Midbrain (tissue), 1 donor: ENCODE data around the gene CCDC88B.

Experiments used
- DNase-seq: peaks from one replicate; lab custom pipeline; 2025; lab: John Stamatoyannopoulos, UW

The CCDC88B gene

DNA sequence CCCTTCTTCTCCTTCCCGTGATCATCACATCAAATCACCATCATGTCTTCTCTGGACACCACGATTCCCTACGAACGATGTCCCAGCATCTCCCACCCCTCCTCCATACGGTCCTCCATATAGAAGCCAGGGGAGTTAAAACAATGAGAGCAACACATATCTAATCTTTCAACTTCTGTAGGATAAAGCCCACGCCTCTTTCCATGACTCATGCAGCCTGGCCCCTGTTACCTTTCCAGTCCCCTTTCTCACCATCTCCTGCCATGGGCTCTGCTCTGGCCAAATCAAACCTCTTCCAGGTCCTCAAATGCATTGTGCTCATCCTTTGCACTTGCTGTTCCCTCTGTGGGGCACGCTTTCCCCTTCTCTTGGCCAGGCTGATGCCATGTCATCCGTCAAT is 42.6 kb downstream of the CCDC88B start:
- no peak for DNase-seq

DNA sequence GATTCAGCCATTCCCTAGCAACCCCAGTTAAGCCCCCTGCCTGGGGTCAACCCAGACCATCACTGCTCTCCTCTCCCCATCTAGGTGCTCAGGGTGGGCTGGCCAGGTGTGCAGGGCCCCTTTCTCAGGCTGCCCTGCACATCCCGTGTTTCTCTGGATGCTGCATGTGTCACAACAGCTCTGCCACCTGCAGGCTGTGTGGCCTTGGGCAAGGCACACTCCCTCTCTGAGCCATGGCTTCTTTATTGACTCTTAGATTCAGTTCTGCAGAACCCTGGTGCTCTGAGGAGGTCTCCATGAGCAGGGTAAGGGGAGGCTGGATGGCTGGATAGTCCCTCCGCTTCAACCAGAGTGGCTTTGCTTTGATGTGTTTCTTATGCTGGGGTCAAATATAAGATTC is 43.6 kb downstream of the CCDC88B start:
- no peak for DNase-seq

DNA sequence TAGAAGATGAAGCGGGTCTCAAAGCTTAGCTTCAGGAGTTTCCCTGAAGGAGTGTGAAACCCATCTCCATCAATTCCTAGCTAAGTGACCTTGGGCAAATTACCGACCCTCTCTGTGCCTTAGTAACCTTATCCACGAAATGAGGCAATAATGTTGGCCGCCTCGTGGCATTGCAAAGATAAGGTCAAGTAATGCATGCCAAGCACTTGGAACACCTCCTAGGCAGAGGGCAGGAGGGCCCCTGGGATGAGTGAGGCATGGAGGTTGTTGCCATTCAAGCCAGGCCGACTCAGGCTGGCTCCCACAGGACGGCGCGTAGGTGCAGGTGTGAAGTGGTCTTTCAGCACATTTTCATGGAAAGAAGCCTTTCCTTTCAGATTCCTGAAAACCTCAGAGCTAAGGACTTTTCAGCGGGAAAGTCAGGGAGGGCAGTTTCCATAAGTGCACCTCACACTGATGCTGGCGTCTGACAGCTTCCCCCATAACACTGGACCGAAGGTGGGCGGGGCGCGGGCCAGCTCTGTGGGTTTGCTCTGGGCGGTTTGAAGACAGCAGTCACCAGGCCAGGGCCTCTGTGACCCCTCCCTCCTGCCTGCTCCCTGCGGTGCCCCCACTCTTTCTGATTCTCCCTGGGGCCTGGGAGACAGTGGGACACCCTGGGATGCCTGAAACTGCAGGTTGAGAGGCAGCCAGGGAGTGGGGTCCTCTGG is 44.2 kb downstream of the CCDC88B start:
- no peak for DNase-seq

DNA sequence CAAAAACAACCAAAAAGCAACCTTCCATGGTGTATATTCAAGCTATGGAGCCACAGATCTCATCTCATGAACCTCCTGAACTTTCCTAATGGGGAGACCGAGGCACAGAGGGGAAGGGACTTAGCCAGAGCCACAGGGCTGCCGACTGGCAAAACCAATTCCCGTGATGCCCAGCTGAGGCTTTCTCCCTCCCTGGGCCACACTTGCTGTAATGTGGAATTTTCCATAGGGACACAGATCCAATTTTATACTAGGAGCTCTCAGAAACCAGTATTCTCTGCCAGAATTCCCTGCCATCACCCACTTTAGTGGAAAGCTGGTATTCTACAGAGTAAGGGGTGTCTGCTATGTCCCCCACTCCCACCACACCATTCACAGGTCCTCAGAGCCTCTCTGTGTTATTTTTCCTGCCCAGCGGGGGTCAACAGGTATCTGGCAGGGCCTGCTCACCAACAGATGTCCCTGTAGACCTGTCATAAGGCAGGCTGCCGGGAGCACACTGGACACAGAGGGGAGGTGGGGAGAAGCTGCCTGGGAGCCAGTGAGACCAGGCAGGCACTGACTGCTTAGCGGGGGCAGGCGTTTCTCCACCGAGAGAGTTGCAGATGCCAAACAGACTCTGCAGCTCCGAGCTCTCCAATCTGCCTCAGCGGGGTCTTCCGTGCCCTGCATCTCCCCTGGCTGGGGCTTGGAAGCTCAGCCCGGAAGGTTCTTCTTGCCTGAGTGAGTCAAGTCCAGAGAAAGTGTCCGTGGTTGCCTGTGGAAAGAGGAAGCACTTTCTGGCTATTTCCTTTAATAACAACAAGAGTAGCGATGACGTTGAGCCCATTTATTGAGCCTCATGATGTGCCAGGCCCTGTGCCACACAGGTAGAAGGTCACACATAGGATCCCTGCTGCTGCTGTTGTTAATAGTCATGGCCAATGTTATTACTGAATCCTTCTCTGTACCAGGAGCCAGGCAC is 45.3 kb downstream of the CCDC88B start:
- DNase-seq = no peak

DNA sequence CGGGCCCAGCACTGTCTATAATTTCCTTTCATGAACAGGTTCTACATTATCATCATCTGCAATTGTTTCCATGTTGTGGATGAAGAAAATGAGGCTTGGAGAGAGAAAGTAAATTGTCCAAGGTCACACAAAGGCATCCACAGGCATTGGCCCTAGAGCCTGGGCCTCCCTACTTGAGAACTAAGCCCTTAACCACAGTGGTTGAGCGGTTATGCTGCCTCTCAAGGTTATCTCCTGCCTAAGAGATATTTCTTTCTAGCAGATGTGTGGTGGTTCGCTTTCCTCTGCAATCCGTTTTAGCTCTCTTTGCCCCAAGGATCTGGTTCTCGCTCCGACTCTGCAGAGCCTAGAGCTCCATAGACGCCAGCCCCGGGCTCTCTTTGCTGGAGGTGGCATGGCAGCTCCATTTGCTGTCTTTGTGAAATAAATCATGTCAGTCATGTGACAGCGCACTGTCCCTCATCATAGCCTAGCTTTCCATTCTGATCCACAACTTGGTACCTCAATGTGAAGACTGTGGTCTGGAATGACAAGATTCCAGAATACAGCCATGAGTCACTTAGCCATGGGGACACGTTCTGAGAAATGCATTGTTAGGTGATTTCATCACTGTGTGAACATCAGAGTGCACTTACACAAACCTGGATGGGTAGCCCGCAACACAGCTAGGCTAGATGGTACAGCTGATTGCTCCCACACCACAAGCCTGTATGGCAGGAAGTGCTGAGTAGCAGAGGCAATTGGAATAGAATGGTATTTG is 46.1 kb downstream of the CCDC88B start:
- no peak for DNase-seq

DNA sequence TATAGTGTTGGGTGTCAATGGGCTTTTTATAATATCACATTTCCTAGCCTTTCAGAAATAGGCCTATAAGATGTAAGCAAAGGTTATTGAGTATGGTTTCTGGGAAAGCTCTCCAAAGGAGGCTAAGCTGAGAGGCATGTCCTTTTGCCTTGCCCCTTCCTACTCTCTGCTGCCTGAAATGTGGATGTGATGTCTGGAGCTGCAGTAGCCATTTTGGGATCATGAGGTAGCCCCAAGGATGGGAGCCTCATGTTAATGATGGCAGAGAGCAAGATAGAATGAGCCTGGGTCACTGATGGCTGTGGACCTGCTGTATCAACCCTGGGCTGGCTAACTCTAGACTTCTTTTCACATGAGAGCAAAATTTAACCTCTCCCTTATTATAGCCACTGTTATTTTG is 47.9 kb downstream of the CCDC88B start:
- DNase-seq = no peak

DNA sequence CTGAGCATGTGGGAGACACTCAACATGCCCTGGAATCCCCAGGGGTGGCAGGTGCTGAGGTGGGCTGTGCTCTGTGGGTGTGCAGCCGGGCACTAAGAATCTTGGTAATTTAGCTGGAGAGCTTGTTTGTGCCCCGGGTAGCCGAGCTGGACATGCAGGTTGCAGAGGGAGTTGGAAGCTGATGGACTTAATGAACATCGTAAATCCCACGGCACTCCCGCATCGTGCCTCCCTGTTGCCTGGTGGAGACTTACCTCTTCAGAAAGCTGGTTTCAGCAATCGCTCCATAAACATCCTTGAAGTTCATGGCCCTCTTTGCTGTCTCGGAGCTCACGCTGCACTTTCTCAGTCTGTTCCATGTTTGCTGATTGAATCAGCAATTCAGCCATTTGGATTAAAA is 48.9 kb downstream of the CCDC88B start:
- DNase-seq = no peak

DNA sequence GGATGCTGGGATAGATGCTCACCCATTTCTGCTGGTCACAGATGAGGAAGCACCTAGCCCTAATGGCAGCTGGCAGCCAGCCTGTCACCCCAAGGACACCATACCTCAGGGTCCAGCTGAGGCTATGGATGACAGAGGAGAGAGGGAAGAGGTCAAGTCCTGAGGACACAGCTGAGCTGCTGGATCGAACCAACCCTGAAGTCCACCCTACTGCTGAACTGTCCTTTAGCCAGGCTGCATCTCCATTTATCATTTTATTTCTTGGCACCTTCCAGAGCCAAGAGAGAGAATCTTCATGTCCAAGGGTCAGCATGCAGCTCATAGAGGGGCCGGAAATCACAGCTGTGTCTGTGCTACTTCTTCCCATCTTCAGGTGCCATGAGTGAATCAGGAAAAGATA is 49.8 kb downstream of the CCDC88B start:
- DNase-seq = no peak

DNA sequence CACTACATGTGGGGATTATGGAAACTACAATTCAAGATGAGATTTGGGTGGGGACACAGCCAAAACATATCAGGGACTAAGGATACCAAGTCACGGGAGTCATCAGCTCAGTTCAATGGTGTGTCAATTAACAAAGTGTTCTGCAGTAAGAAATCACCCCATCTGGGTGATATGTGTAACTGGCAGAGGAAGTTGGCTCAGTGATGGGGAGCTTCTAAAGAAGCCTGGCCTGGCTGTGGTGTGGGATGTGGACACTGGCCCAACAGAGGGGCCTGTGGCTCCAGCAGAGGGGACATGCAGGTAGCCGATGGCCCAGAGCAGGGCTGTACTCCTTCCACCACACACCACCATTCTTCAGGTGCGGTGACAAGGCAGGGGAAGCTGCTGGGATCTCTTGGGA is 50.6 kb downstream of the CCDC88B start:
- DNase-seq = no peak

DNA sequence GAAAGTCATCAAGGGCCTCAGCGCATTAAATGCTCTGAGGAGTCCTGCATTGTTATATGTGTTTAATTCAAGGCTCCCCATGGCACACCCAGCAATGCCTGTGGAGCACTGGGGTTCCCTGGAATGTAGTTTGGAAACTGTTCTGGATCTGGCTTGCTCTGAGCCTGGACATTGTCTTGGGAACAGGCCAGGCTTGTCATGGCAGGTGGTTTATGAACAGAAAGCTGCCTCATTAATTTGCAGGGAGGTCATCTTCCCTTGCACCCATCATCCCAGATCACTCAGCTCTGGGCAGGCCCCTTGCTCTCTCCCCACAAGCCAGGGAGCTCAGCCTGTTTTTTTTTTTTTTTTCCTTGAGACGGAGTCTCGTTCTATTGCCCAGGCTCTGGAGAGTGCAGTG is 51.8 kb downstream of the CCDC88B start:
- no peak for DNase-seq

DNA sequence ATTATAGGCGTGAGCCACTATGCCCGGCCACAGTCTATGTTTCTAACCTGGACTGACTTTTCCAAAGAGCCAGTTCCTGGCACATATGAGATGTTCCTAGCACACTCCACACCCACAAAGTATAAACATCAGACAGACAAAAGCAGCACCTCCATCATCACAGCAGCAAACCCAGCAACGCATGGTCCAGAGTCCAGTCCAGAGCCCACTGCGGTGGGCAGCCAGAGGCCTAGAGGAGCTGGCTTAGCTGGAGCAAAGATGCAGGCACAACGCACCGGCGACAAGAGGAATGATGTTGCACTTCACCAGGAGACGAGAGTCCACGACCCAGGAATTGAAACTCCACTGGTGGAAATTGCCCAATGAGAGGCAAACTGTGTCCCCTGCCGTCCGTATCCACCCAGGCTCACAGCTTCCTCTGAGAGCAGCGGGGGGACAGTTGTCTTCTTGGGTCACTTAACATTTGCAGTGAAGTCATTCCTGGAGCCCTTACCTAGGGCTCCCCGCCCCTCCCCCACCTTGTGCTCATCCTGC is 55.6 kb downstream of the CCDC88B start:
- DNase-seq = no peak

DNA sequence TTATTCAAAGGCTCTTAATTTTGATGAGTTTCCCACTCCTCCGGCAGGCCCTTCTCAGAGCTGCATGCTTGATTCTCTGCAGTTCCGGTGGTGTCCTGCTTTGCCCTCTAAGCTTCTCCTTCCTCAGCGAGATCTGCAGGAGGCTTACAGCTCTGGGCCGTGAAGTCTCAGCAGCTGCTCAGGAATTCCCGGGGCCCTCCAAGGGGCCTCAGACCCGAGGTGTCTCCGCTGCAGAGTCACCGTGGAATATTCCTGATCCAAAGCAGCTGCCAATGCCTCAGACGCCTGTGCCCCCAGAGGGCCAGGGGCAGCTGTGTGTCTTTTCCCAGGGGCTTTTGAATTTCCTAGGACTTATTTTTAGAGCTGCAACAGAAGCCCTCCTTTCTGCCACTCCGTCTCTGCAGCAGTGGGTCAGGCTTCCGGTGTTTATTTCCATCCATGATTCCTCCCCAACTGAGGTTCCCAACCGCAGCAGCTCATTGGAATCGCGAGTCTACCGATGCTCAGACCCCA is 56.1 kb downstream of the CCDC88B start:
- no peak for DNase-seq

DNA sequence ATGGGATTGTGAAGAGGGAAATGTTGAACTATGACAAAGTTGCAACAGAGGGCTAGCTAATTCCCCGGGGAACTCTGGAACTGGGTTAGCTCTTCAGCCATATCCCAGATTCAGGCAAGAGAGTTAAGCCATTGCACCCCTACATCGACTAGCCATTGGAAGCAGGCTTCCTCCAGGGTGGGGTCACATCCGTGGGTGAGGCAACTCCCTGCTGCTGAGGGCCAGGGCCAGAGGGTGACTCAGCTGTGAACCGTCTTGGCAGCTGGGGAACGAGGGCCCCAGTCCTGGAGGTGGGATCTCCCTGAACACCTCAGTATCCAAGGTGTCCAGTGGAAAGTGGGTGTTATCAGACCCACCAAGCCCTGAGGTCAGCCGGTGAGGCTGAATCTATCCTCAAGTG is 60.1 kb downstream of the CCDC88B start:
- no peak for DNase-seq

DNA sequence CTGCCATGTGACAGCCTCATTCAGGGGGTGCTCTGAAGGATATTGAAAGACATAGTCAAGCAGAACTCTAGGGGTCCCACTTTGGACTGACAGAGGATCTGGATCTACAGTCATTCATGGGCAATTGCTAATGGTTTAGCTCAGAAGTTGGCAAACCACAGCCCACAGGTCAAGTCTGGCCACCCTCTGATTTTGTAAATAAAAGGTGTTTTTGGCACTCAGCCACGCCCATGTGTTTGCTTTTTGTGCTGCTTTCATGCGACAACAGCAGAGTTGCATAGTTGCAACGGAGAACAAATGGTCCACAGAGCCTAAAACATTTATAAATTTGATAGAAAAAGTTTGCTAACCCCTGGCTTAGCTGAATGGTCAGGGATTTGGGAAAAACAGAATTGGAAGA is 60.7 kb downstream of the CCDC88B start:
- DNase-seq = no peak

DNA sequence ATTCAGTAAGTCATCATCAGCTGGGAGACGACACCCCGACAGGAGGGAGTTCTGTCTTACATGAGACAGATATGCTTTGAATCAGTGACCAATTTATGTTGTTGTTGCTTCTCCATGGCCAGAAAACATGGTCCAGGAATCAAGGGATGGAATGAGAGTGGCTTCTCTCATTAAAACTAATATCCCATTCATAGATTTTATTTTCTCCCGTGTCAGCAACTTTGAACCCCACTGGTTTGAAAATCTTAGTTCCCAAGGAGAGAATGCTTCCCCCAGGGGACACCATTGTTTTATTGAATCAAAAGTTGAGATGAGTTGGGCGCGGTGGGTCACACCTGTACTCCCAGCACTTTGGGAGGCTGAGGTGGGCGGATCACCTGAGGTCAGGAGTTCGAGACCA is 61.8 kb downstream of the CCDC88B start:
- no peak for DNase-seq

DNA sequence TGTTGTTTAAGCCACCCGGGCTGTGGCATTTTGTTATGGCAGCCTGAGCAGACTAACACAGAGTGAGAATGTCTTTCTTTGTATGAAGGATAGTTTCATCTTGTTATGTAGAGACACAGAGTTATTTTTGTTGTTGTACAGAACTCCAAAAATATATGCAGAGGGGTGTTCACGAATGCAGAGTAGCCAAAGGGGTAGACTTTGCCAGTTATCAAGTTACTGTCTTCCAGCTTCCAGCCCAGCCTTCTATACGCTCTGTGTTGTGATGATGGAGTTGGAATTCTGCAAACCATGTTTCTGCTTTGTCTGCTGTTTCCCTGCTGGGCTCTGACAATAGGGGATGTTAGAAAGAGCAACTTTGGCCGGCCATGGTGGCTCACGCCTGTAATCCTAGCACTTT is 63.1 kb downstream of the CCDC88B start:
- no peak for DNase-seq

DNA sequence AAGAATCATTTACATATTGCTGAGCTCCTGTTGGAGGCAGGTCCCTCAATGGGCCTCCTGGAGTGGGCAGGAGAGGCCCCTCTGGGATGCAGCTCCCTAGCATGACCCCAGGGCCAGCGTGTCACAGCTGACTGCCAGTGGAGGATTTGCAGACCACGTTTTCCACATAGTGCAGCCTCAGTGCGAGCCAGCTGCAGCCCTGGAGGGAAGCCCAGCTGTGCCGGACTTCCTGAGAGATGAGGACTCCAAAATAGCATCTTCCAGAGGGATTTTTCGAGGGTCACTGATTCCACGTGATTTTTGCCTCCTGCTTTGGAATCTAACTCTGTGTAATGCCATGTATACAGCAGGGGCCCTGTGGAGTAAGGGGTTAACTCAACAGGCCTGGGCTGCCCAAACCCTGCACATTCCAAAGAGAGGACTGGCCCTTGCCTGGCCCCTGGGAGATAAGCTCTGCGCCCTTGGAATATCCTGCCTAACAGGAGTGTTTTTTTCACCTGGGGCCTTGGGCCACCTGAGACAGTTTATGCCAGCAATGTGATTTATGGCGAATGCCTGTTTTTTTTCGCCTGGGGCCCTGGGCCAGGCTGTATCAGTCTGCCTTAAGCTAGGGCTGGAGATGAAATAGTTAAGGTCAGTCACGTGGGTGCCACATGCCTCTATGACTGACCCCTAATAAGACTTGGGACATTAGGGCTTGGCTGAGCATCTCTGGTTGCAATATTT is 66.4 kb downstream of the CCDC88B start:
- DNase-seq = no peak
